ENCODE measurements around the gene SPRR2A. TPM values are rescaled to one million over a fixed set of nuclear protein-coding genes. Genes with fewer than 3 reads are reported as not detected.

The SPRR2A gene
- total and polyA plus RNA-seq, 2 of the 8 experiments (the other 6 are each of a cell fraction or from before 2014, with no cell fraction given): not detected

DNA sequence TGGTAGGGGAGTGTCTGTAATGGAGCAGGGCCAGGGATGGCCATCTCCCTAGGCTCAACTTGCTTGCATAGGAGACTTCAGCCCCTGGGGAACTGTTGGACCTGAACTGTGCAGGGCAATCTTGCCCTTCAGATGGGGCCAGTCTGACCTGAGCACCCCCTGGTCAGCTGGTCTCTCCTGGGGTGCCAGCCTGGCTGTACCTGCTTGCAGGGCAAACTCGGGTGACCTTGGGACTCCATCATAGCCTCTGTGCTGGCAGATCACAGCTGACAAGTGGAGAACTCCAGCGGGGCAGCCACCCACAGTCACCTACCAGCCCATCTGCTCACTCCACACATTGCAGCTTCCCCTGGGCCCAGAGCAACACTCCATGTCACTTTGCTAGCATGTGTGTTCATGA is 8.1 kb downstream of the SPRR2A start:
- Histone ChIP-seq H2BK12ac (ENCODE audit: low read depth, low read length) (no peak overlapping the region), H3K14ac (ENCODE audit: insufficient read length) (no peak overlapping the region), H3K79me1 (ENCODE audit: low read depth, low read length) (no peaks in the 10 kb centered on the region), H2BK15ac (ENCODE audit: low read length) (no peak overlapping the region), H3K23me2 (ENCODE audit: low read depth, low read length) (no peaks in the 10 kb centered on the region; the same call in 1 of the 2 replicates), H3K4me1 (replicated peaks in 1 of 4; ENCODE audit: control insufficient read depth in 3 of 4, insufficient read depth in 4 of 4, low read length in 3 of 4) (no peaks in the 10 kb centered on the region), H3K27ac (ENCODE audit: low read depth, low read length) (no peak overlapping the region), H2AK5ac (ENCODE audit: low read depth, low read length) (no peak overlapping the region), H3K36me3 (ENCODE audit: control insufficient read depth in 2 of 4, insufficient read depth in 4 of 4, low read length in 3 of 4) (no peaks in the 10 kb centered on the region), H4K5ac (ENCODE audit: insufficient read length, low read depth, low read length) (no peak overlapping the region), H3K4me2 (ENCODE audit: insufficient read depth in 1 of 2, low read depth in 2 of 2, low read length in 2 of 2) (no peak overlapping the region), H2AFZ (ENCODE audit: low read length) (no peak overlapping the region), H3K4me3 (ENCODE audit: extremely low read depth in 1 of 4, insufficient read depth in 2 of 4, low read depth in 3 of 4, low read length in 4 of 4) (no peak overlapping the region), H3K56ac (replicated peaks; ENCODE audit: insufficient read length, low read depth, low read length) (no peak overlapping the region), H4K8ac (ENCODE audit: extremely low read depth, insufficient read depth, low read length) (no peak overlapping the region), H3K79me2 (ENCODE audit: control insufficient read depth in 1 of 2, insufficient read depth in 2 of 2, low read length in 2 of 2) (no peaks in the 10 kb centered on the region), H2BK5ac (ENCODE audit: low read depth, low read length) (no peak overlapping the region), H4K91ac (replicated peaks; ENCODE audit: insufficient read length, low read length) (no peak overlapping the region), H3K4ac (replicated peaks; ENCODE audit: insufficient read length, low read depth, low read length) (no peak overlapping the region), H3K27me3 (replicated peaks in 1 of 4; ENCODE audit: control insufficient read depth in 3 of 4, extremely low read depth in 1 of 4, insufficient read depth in 3 of 4, low read length in 3 of 4) (no peaks in the 10 kb centered on the region), H3K18ac (ENCODE audit: extremely low read depth, low read length) (no peak overlapping the region), H2BK20ac (ENCODE audit: low read length) (no peak overlapping the region), H3K23ac (ENCODE audit: insufficient read length) (no peak overlapping the region), H4K20me1 (replicated peaks in 1 of 2; ENCODE audit: control insufficient read depth in 1 of 2, insufficient read depth in 2 of 2, low read length in 2 of 2) (no peaks in the 10 kb centered on the region), H3K9ac (replicated peaks in 1 of 4; ENCODE audit: extremely low read depth in 1 of 4, low read depth in 3 of 4, low read length in 3 of 4) (no peak overlapping the region), H2BK120ac (replicated peaks; ENCODE audit: low read depth, low read length) (no peak overlapping the region), H3K9me3 (ENCODE audit: insufficient read depth in 2 of 2, low read depth in 1 of 2, low read length in 1 of 2) (no peaks in the 10 kb centered on the region)
- WGBS, 2 experiments (ENCODE audit: extremely low coverage in 1 of 2, insufficient coverage in 1 of 2, insufficient read length in 1 of 2, insufficient replicate concordance in 2 of 2, low coverage in 1 of 2, low lambda C conversion rate in 2 of 2, missing lambda C conversion rate in 1 of 2): 90% methylated on average over 2 of the region's 2 CpGs; no CpG with 5 or more reads in 1 of the 2 experiments
- TF ChIP-seq TCF12 (IDR thresholded peaks at IDR 0.05; ENCODE audit: low read depth, low read length): no peak
- TF ChIP-seq SRF (IDR thresholded peaks at IDR 0.05; ENCODE audit: low read depth, low read length): no peak
- no peak for TF ChIP-seq HDAC6 (IDR thresholded peaks at IDR 0.05; ENCODE audit: low read depth, low read length)
- TF ChIP-seq, protein P1, sequence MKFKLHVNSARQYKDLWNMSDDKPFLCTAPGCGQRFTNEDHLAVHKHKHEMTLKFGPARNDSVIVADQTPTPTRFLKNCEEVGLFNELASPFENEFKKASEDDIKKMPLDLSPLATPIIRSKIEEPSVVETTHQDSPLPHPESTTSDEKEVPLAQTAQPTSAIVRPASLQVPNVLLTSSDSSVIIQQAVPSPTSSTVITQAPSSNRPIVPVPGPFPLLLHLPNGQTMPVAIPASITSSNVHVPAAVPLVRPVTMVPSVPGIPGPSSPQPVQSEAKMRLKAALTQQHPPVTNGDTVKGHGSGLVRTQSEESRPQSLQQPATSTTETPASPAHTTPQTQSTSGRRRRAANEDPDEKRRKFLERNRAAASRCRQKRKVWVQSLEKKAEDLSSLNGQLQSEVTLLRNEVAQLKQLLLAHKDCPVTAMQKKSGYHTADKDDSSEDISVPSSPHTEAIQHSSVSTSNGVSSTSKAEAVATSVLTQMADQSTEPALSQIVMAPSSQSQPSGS (IDR thresholded peaks at IDR 0.05; ENCODE audit: low read length): no peak
- no peak for TF ChIP-seq SUZ12 (IDR thresholded peaks at IDR 0.05; ENCODE audit: low read length)
- DNase-seq (ENCODE audit: low read depth in 1 of 2, low spot score in 2 of 2) (no peak), FAIRE-seq (no peak)
- CTCF ChIA-PET (ENCODE audit: partially characterized antibody): no interaction called here
- POLR2A ChIA-PET (ENCODE audit: partially characterized antibody): no interaction called here

All from H1 (cell line).